H1 (cell line): Measurements from ENCODE around the gene OR9A2. TPM values are rescaled to one million over a fixed set of nuclear protein-coding genes. Genes with fewer than 3 reads are reported as not detected.

ENCODE experiments used
- CTCF ChIA-PET: fragments of 300-600 bp; sonication (Branson Sonifier 250); formaldehyde crosslinking; loops from one replicate; lab custom pipeline; 2021; ENCODE audit not compliant: partially characterized antibody; lab: Charles Lee
- POLR2A ChIA-PET: fragments of 300-600 bp; sonication (Branson Sonifier 250); formaldehyde crosslinking; loops from one replicate; lab custom pipeline; 2021; ENCODE audit warnings: inconsistent platforms; ENCODE audit not compliant: partially characterized antibody; lab: Charles Lee
- DNase-seq, 2 experiments: peaks; one replicate each; pipeline versions ENCODE4 v3.0.0 to v3.0.0-alpha.2; 2010 to 2022; ENCODE audit warnings: low spot score in 2 of 2, low read depth in 1 of 2, mixed read lengths in 1 of 2
- FAIRE-seq: peaks from 2 replicates; lab custom pipeline; 2011; peaks lifted over from hg19 to GRCh38; lab: Jason Lieb, UNC
- H2AFZ ChIP-seq: 2 replicates; pipeline ENCODE4 v1.8.1; 2012; ENCODE audit warnings: low read length, inconsistent platforms
- H2AK5ac ChIP-seq: 2 replicates; pipeline ENCODE4 v1.6.1; 2013; ENCODE audit warnings: low read depth, low read length
- H2BK120ac ChIP-seq: replicated peaks from 2 replicates; pipeline ENCODE3; 2013; ENCODE audit warnings: low read depth, low read length, inconsistent platforms
- H2BK12ac ChIP-seq: 2 replicates; pipeline ENCODE4 v1.6.1; 2013; ENCODE audit warnings: low read depth, low read length
- H2BK15ac ChIP-seq: 2 replicates; pipeline ENCODE4 v1.6.1; 2013; ENCODE audit warnings: low read length
- H2BK20ac ChIP-seq: 2 replicates; pipeline ENCODE4 v1.6.1; 2013; ENCODE audit warnings: low read length
- H2BK5ac ChIP-seq: 2 replicates; pipeline ENCODE4 v1.6.1; 2013; ENCODE audit warnings: low read depth, low read length
- H3K14ac ChIP-seq: 2 replicates; pipeline ENCODE4 v1.6.1; 2013; ENCODE audit warnings: inconsistent platforms; ENCODE audit not compliant: insufficient read length
- H3K18ac ChIP-seq: 2 replicates; pipeline ENCODE4 v1.6.1; 2013; ENCODE audit warnings: low read length; ENCODE audit errors: extremely low read depth
- H3K23ac ChIP-seq: 2 replicates; pipeline ENCODE4 v1.6.1; 2013; ENCODE audit warnings: inconsistent platforms; ENCODE audit not compliant: insufficient read length
- H3K23me2 ChIP-seq: 2 replicates; pipeline ENCODE4 v1.6.1; 2013; ENCODE audit warnings: low read depth, low read length
- H3K27ac ChIP-seq: 2 replicates; pipeline ENCODE4 v1.6.1; 2011; ENCODE audit warnings: low read depth, low read length, inconsistent platforms
- H3K27me3 ChIP-seq, 4 experiments: replicated peaks in 1 of 4; 1 replicate in 1 of 4; 2 replicates in 3 of 4; pipeline versions ENCODE4 v1.6.1 to v1.8.1; 2011 to 2013; ENCODE audit warnings: low read length in 3 of 4, mild to moderate bottlenecking in 3 of 4, inconsistent platforms in 2 of 4, mixed read lengths in 2 of 4, moderate library complexity in 1 of 4; ENCODE audit not compliant: control insufficient read depth in 3 of 4, insufficient read depth in 3 of 4; ENCODE audit errors: extremely low read depth in 1 of 4
- H3K36me3 ChIP-seq, 4 experiments: 2 replicates each; pipeline versions ENCODE4 v1.6.1 to v1.8.1; 2011 to 2013; ENCODE audit warnings: mild to moderate bottlenecking in 4 of 4, low read length in 3 of 4, moderate library complexity in 2 of 4, control low read depth in 1 of 4, inconsistent platforms in 1 of 4; ENCODE audit not compliant: insufficient read depth in 4 of 4, control insufficient read depth in 2 of 4
- H3K4ac ChIP-seq: replicated peaks from 2 replicates; pipeline ENCODE3; 2013; ENCODE audit warnings: low read length, low read depth, mixed read lengths, inconsistent platforms; ENCODE audit not compliant: insufficient read length
- H3K4me1 ChIP-seq, 4 experiments: replicated peaks in 1 of 4; 1 replicate in 1 of 4; 2 replicates in 3 of 4; pipeline versions ENCODE4 v1.6.1 to v1.8.1; 2011 to 2013; ENCODE audit warnings: low read length in 3 of 4, inconsistent platforms in 2 of 4, mixed read lengths in 1 of 4; ENCODE audit not compliant: insufficient read depth in 4 of 4, control insufficient read depth in 3 of 4
- H3K4me2 ChIP-seq, 2 experiments: 2 replicates each; pipeline versions ENCODE4 v1.6.1 to v1.8.1; 2011 to 2013; ENCODE audit warnings: low read depth in 2 of 2, low read length in 2 of 2, control low read depth in 1 of 2, inconsistent platforms in 1 of 2, mild to moderate bottlenecking in 1 of 2; ENCODE audit not compliant: insufficient read depth in 1 of 2
- H3K4me3 ChIP-seq, 4 experiments: fragments of 200-600, 300-600 bp in 1 of 4; sonication (generic), shearing (Covaris generic), sonication (Bioruptor Twin) in 1 of 4; 2 replicates each; pipeline versions ENCODE4 v1.5.1 to v1.8.1; 2011 to 2016; ENCODE audit warnings: low read length in 4 of 4, low read depth in 3 of 4, control low read depth in 2 of 4, inconsistent platforms in 2 of 4, mild to moderate bottlenecking in 2 of 4, mixed read lengths in 1 of 4, moderate library complexity in 1 of 4; ENCODE audit not compliant: insufficient read depth in 2 of 4; ENCODE audit errors: extremely low read depth in 1 of 4
- H3K56ac ChIP-seq: replicated peaks from 2 replicates; pipeline ENCODE3; 2013; ENCODE audit warnings: low read depth, mild to moderate bottlenecking, mixed read lengths, low read length, inconsistent platforms; ENCODE audit not compliant: insufficient read length
- H3K79me1 ChIP-seq: 2 replicates; pipeline ENCODE4 v1.6.1; 2013; ENCODE audit warnings: low read depth, low read length, control low read depth
- H3K79me2 ChIP-seq, 2 experiments: 2 replicates each; pipeline versions ENCODE4 v1.6.1 to v1.8.1; 2012 to 2013; ENCODE audit warnings: low read length in 2 of 2, mild to moderate bottlenecking in 2 of 2, inconsistent platforms in 1 of 2; ENCODE audit not compliant: insufficient read depth in 2 of 2, control insufficient read depth in 1 of 2
- H3K9ac ChIP-seq, 4 experiments: replicated peaks in 1 of 4; 1 replicate in 1 of 4; 2 replicates in 3 of 4; pipeline versions ENCODE4 v1.6.1 to v1.8.1; 2011 to 2013; ENCODE audit warnings: low read depth in 3 of 4, low read length in 3 of 4, control low read depth in 2 of 4, mild to moderate bottlenecking in 2 of 4, moderate library complexity in 2 of 4, inconsistent platforms in 1 of 4; ENCODE audit errors: extremely low read depth in 1 of 4
- H3K9me3 ChIP-seq, 2 experiments: 2 replicates each; pipeline versions ENCODE4 v1.6.1 to v1.8.1; 2012 to 2013; ENCODE audit warnings: mild to moderate bottlenecking in 2 of 2, moderate library complexity in 2 of 2, control low read depth in 1 of 2, inconsistent platforms in 1 of 2, low read depth in 1 of 2, low read length in 1 of 2, mixed read lengths in 1 of 2; ENCODE audit not compliant: insufficient read depth in 2 of 2
- H4K20me1 ChIP-seq, 2 experiments: replicated peaks in 1 of 2; 2 replicates each; pipeline versions ENCODE3 to v1.8.1; 2011 to 2013; ENCODE audit warnings: inconsistent platforms in 2 of 2, low read length in 2 of 2, mild to moderate bottlenecking in 1 of 2; ENCODE audit not compliant: insufficient read depth in 2 of 2, control insufficient read depth in 1 of 2
- H4K5ac ChIP-seq: 2 replicates; pipeline ENCODE4 v1.6.1; 2013; ENCODE audit warnings: low read length, low read depth, mixed read lengths, inconsistent platforms; ENCODE audit not compliant: insufficient read length
- H4K8ac ChIP-seq: 2 replicates; pipeline ENCODE4 v1.8.0; 2013; ENCODE audit warnings: mild to moderate bottlenecking, moderate library complexity, low read length, inconsistent platforms; ENCODE audit not compliant: insufficient read depth; ENCODE audit errors: extremely low read depth
- H4K91ac ChIP-seq: replicated peaks from 2 replicates; pipeline ENCODE3; 2013; ENCODE audit warnings: low read length, mixed read lengths, inconsistent platforms; ENCODE audit not compliant: insufficient read length
- CBX8 ChIP-seq: fragments of 300-800, 300-1000 bp; sonication (generic); IDR thresholded peaks from 2 replicates; pipeline ENCODE4 v1.7.1; 2016; ENCODE audit warnings: low read depth, low read length, borderline replicate concordance
- CEBPB ChIP-seq: IDR thresholded peaks from 2 replicates; pipeline ENCODE4 v1.6.1; 2012; ENCODE audit warnings: low read depth, low read length
- CTBP2 ChIP-seq: IDR thresholded peaks from 2 replicates; pipeline ENCODE4 v1.7.0; 2011; ENCODE audit warnings: borderline replicate concordance, mild to moderate bottlenecking, moderate library complexity, mixed read lengths, low read length; ENCODE audit not compliant: insufficient read depth, insufficient read length
- RNF2 ChIP-seq: fragments of 200-900, 300-1000 bp; sonication (generic); IDR thresholded peaks from 2 replicates; pipeline ENCODE4 v1.7.1; 2016; ENCODE audit warnings: borderline replicate concordance, low read depth, mild to moderate bottlenecking, antibody characterized with exemption, low read length; ENCODE audit not compliant: poor library complexity, severe bottlenecking; ENCODE audit errors: missing control alignments
- SAP30 ChIP-seq: fragments of 300-600 bp; sonication (generic); IDR thresholded peaks from 2 replicates; pipeline ENCODE4 v1.7.1; 2012; ENCODE audit warnings: low read length, moderate library complexity, mild to moderate bottlenecking, inconsistent platforms; ENCODE audit not compliant: insufficient read depth, insufficient replicate concordance
- SIRT6 ChIP-seq: IDR thresholded peaks from one replicate; pipeline ENCODE4 v1.7.1; 2012; ENCODE audit warnings: low read length, inconsistent platforms
- SP1 ChIP-seq: IDR thresholded peaks from 2 replicates; pipeline ENCODE4 v1.6.1; 2011; ENCODE audit warnings: low read depth, low read length
- SP2 ChIP-seq: IDR thresholded peaks from 2 replicates; pipeline ENCODE4 v1.6.1; 2012; ENCODE audit warnings: mild to moderate bottlenecking, low read length, inconsistent platforms
- TBP ChIP-seq: IDR thresholded peaks from 2 replicates; pipeline ENCODE4 v1.6.1; 2011; ENCODE audit warnings: low read depth, low read length, improper control_type of control experiment
- WGBS, 2 experiments: shearing (Covaris generic) in 1 of 2; methylation state at CpG; one replicate each; pipeline versions ENCODE4 v1.1.6 to v1.1.7; 2013 to 2015; ENCODE audit warnings: low lambda C conversion rate in 2 of 2, mixed read lengths in 2 of 2, inconsistent platforms in 1 of 2, low coverage in 1 of 2, missing lambda C conversion rate in 1 of 2; ENCODE audit not compliant: insufficient replicate concordance in 2 of 2, insufficient coverage in 1 of 2, insufficient read length in 1 of 2; ENCODE audit errors: extremely low coverage in 1 of 2, missing lambda C conversion rate in 1 of 2; 5-methylcytosine and 5-hydroxymethylcytosine counted together
- polyA plus RNA-seq, 7 experiments: library from polyadenylated mRNA; depleted of rRNA in 3 of 7; stranded (reverse) in 5 of 7; unstranded in 2 of 7; fragments of >200 nt in 5 of 7; fragments of 200-250 nt in 2 of 7; gene quantifications; 1 replicate in 5 of 7; 2 replicates in 1 of 7; 4 replicates in 1 of 7; pipeline versions ENCODE4 v1.2.1 to v1.2.3, GENCODE V29; 2011 to 2013; ENCODE audit warnings: missing spikeins in 2 of 7, mixed read lengths in 2 of 7
- total RNA-seq: library from RNA; stranded (reverse); fragmentation: NEBNext Ultra II Directional; extraction: Animal tissue kit (Norgen Biotek cat#: 25700); gene quantifications from 2 replicates; pipeline ENCODE4 v1.2.1, GENCODE V29; 2021
- TF ChIP-seq, protein P1 (sequence below): IDR thresholded peaks from 2 replicates; pipeline ENCODE4 v1.6.1; 2012; ENCODE audit warnings: low read length, inconsistent platforms

The OR9A2 gene
- total and polyA plus RNA-seq, 2 of the 8 experiments (the other 6 are each of a cell fraction or from before 2014, with no cell fraction given), result not detected

GRCh38 chr7:142998966-142999365 is 28.0 kb downstream of the OR9A2 start:
- Histone ChIP-seq H4K8ac (no peak overlapping the region), H2BK120ac (no peak overlapping the region), H3K18ac (no peak overlapping the region), H4K5ac (no peak overlapping the region), H3K79me1 (no peaks in the 10 kb centered on the region), H4K20me1 (no peaks in the 10 kb centered on the region), H4K91ac (no peak overlapping the region), H2BK15ac (no peak overlapping the region), H3K27me3 (no peaks in the 10 kb centered on the region), H3K23me2 (no peaks in the 10 kb centered on the region), H3K4me1 (no peaks in the 10 kb centered on the region), H3K56ac (no peak overlapping the region), H3K36me3 (no peaks in the 10 kb centered on the region), H2BK20ac (no peak overlapping the region), H3K4ac (no peak overlapping the region), H3K27ac (no peak overlapping the region), H3K79me2 (no peaks in the 10 kb centered on the region), H2BK5ac (no peak overlapping the region), H2AK5ac (no peak overlapping the region), H3K4me3 (no peak overlapping the region), H2BK12ac (no peak overlapping the region), H3K9ac (no peak overlapping the region), H3K14ac (no peak overlapping the region), H3K23ac (no peak overlapping the region), H3K9me3 (no peaks in the 10 kb centered on the region; a peak in 1 of 4 replicates), H3K4me2 (no peak overlapping the region), H2AFZ (no peak overlapping the region)
- DNase-seq, result no peak
- ChIA-PET POLR2A (no interaction called here), CTCF (interaction anchor here (0.8 to 14.3 kb wide), 9 partner anchors 10 to 395 kb away, joined by 3 to 332 read pairs (median 6); partner anchors contain the start of gene EPHB6)
- TF ChIP-seq CTBP2 (no peak), RNF2 (no peak), TBP (no peak), SP1 (no peak), SIRT6 (no peak), CEBPB (no peak), CBX8 (no peak), SAP30 (no peak), SP2 (no peak)
- TF ChIP-seq, protein P1, sequence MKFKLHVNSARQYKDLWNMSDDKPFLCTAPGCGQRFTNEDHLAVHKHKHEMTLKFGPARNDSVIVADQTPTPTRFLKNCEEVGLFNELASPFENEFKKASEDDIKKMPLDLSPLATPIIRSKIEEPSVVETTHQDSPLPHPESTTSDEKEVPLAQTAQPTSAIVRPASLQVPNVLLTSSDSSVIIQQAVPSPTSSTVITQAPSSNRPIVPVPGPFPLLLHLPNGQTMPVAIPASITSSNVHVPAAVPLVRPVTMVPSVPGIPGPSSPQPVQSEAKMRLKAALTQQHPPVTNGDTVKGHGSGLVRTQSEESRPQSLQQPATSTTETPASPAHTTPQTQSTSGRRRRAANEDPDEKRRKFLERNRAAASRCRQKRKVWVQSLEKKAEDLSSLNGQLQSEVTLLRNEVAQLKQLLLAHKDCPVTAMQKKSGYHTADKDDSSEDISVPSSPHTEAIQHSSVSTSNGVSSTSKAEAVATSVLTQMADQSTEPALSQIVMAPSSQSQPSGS, result no peak
- WGBS, 2 experiments, result 80% methylated on average over 6 of the region's 6 CpGs; no CpG with 5 or more reads in 1 of the 2 experiments
- no peak for FAIRE-seq
